T-helper 1 cell (primary cell): Measurements from ENCODE around the gene DUSP6.
"Not testable (repeated sequence)": the region's sequence is repeated elsewhere in the genome, so short reads cannot be mapped to it uniquely, and the experiment has no call there.

Source experiments
- DNase-seq, 5 donors: peaks; one replicate each; pipeline ENCODE4 v3.0.0-alpha.2; 2012 to 2020

Gene DUSP6

GRCh38 chr12:89351489-89352241 lies 636 bp downstream of the DUSP6 start:
- peak; percentile 10 to 62 (median 27) for DNase-seq

GRCh38 chr12:89350630-89351488 lies 1.4 kb downstream of the DUSP6 start:
- peak in 2 of 5 donors; percentile 10 to 47 for DNase-seq

GRCh38 chr12:89350260-89350629 lies 2.1 kb downstream of the DUSP6 start:
- no peak for DNase-seq

- no peak for DNase-seq
Measured at GRCh38 chr12:89349814-89350213, 2.5 kb downstream of the DUSP6 start.

- no peak for DNase-seq
Measured at GRCh38 chr12:89348894-89349699, 3.2 kb downstream of the DUSP6 start.

- no peak for DNase-seq
Measured at GRCh38 chr12:89347325-89347829, 4.9 kb downstream of the DUSP6 start.

GRCh38 chr12:89346741-89347324 lies 5.5 kb downstream of the DUSP6 start:
- no peak for DNase-seq

- DNase-seq: peak in 2 of 5 donors; percentile 6 to 93
Measured at GRCh38 chr12:89345830-89346740, 6.2 kb downstream of the DUSP6 start.

- DNase-seq: no peak
Measured at GRCh38 chr12:89345376-89345775, 6.9 kb downstream of the DUSP6 start.

- no peak for DNase-seq
Measured at GRCh38 chr12:89344862-89345202, 7.5 kb downstream of the DUSP6 start.

- no peak for DNase-seq
Measured at GRCh38 chr12:89344043-89344861, 8.0 kb downstream of the DUSP6 start.

- no peak for DNase-seq
Measured at GRCh38 chr12:89343127-89343526, 9.2 kb downstream of the DUSP6 start.

GRCh38 chr12:89340861-89341260 lies 11.4 kb downstream of the DUSP6 start:
- DNase-seq: no peak

- DNase-seq: no peak
Measured at GRCh38 chr12:89339526-89339925, 12.8 kb downstream of the DUSP6 start.

- DNase-seq: not testable (repeated sequence)
Measured at GRCh38 chr12:89337136-89337535, 15.2 kb downstream of the DUSP6 start.

- no peak for DNase-seq
Measured at GRCh38 chr12:89335452-89336244, 16.7 kb downstream of the DUSP6 start.

- DNase-seq: no peak
Measured at GRCh38 chr12:89334548-89335169, 17.6 kb downstream of the DUSP6 start.

GRCh38 chr12:89333564-89334252 lies 18.6 kb downstream of the DUSP6 start:
- DNase-seq: peak in 1 of 5 donors; percentile 69
